Superior temporal gyrus (tissue), 1 donor: ENCODE results near the gene DSCAML1.

Source experiments
- DNase-seq: peaks from one replicate; pipeline ENCODE4 v3.0.0-alpha.2; 2016; ENCODE audit errors: extremely low spot score

The DSCAML1 gene

GRCh38 chr11:117639601-117640000 lies 157.4 kb downstream of the DSCAML1 start:
- DNase-seq = no peak

DNA sequence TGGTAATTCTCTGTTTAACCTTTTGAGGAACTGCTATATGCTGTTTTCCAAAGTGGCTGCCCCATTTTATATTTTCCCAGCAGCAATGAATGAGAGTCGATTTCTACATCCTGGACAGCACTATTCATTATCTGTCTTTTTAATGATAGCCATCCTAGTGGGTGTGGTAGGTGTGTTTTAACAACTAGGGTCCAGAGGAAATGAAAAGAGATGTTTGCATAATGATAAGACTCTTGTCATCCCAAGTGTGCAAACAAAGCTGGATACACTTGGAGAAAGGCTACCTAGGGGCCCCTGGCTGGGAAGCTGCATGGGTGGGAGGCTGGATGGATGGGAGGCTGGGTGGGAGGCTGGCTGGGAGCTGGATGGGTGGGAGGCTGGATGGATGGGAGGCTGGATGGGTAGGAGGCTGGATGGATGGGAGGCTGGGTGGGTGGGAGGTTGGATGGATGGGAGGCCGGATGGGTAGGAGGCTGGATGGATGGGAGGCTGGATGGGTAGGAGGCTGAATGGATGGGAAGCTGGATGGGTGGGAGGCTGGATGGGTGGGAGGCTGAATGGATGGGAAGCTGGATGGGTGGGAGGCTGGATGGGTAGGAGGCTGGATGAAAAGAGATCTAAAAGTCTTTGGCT lies 158.0 kb downstream of the DSCAML1 start:
- DNase-seq = no peak

DNA sequence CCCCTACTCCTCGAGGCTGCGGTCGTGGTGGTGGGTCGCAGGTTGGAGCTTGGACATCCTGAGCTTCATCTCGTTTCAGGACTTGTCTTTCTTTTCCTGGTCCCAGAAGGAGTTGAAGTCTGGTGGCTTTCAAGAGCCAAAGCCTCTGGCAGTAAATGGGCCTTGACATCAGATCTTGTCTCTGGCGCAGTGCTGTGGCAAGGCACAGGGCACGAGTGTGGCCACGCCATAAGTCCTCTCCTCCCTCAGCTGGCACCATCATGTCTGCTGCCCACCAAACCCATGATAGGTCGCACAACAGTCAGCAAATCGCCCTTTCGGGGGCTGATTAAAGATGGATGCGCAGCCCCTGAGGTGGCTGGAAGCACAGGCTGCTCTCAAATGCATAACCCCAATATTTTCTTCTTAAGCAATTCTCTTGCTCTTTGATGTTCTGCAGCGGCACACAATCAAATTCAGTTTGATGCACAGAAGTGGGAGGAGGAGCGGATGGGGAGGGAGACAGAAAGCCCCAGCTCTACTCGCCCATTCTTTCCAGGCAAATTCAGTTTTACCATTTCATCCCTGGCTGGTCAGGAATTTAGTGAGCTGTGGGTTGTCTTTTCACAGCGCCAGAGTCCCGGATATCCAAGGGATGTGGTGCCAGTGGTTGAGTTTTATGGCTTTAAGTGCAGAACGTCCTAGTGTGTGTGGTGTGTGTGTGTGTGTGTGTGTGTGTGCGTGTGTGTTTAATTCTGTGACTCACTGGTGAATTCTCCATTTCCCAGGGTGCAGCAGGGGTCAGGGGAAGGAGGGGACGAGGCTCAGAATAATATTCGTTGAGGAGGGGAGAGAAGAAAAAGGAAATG lies 162.0 kb downstream of the DSCAML1 start:
- DNase-seq = no peak

DNA sequence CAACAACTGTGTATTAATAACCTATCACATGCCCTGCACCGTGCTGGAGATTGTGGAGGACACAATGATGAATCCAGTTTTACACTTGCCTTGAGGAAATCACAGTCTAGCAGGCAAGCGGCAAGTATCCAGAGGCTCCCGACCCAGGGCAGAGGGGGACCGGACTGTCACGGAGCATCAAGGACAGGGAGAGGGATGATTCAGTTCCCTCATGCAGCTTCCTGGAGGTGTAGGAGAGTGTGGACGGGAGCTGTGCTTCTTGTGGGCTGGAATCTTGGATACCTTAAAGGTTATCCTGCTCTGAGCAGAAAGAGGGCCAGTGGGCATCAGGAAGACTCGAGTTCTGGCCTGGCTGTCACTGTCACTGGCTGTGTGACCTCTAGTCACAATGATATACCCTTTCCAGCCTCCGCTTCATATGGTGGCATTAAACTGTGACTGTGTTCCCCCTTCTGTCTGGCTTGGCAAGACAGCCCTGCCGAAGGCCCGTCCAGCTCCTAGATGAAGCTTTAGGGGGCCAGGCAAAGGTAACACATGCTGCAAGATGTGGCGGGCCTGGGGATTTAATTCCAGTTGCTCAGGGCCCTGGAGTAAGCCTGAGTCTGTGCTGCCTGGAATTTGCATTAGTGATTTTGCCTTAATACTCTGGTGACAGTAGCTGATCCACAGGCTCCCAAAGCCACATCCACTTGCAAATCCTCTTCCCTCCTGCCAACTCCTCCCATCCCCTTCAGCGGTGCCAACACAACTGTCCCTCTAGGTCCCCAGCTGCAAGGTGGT lies 162.8 kb downstream of the DSCAML1 start:
- DNase-seq = no peak

- DNase-seq = no peak
Measured at GRCh38 chr11:117633186-117633754, 163.7 kb downstream of the DSCAML1 start.

GRCh38 chr11:117632306-117632705 lies 164.7 kb downstream of the DSCAML1 start:
- no peak for DNase-seq

- DNase-seq = no peak
Measured at GRCh38 chr11:117631336-117632140, 165.5 kb downstream of the DSCAML1 start.

- DNase-seq = no peak
Measured at GRCh38 chr11:117629891-117630538, 167.0 kb downstream of the DSCAML1 start.

GRCh38 chr11:117629146-117629545 lies 167.9 kb downstream of the DSCAML1 start:
- no peak for DNase-seq

- peak; percentile 78 for DNase-seq
Measured at GRCh38 chr11:117627259-117627658, 169.8 kb downstream of the DSCAML1 start.

GRCh38 chr11:117626576-117626975 lies 170.4 kb downstream of the DSCAML1 start:
- DNase-seq = no peak

DNA sequence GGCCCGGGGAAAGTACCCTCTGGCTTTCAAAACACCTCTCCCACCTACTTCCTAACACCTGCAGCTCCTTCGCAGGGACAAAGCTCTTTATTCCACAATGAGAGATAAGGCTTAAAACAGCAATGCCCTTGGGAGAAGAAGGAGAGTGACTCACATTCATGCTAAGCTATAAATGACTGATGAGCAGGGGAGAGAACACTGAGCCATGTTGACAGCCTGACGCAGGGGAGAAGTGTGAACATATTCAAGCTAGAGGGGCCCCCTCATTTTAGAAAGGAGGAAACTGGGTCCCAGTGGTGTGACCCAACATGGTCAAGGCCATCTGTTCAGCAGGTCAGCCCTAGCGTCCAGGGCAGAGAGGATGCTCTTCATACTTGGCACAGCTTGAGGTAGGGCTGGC lies 171.8 kb downstream of the DSCAML1 start:
- no peak for DNase-seq

GRCh38 chr11:117623831-117624271 lies 173.2 kb downstream of the DSCAML1 start:
- no peak for DNase-seq

- no peak for DNase-seq
Measured at GRCh38 chr11:117621226-117621625, 175.8 kb downstream of the DSCAML1 start.

GRCh38 chr11:117620659-117621058 lies 176.4 kb downstream of the DSCAML1 start:
- DNase-seq = no peak

DNA sequence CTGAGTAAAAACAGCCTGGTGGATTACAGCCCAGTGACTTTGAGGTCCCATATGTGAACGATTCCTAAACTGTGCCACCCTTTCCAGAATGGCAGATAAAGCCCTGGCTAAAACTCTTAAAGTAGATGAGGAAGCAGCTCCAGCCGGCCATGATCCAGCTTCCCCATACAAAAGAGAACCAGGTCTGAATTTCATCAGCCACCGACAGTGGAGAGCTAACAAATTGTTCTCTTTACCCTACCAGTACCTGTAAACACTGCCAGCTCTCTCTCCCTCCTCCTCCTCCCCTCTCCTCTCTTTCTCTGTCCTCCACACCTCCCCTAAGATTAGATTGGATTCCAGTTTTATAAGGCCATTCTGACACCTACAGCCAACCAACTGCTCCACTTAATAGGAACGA lies 176.9 kb downstream of the DSCAML1 start:
- no peak for DNase-seq

GRCh38 chr11:117619661-117620060 lies 177.4 kb downstream of the DSCAML1 start:
- no peak for DNase-seq

- no peak for DNase-seq
Measured at GRCh38 chr11:117618982-117619355, 178.0 kb downstream of the DSCAML1 start.

DNA sequence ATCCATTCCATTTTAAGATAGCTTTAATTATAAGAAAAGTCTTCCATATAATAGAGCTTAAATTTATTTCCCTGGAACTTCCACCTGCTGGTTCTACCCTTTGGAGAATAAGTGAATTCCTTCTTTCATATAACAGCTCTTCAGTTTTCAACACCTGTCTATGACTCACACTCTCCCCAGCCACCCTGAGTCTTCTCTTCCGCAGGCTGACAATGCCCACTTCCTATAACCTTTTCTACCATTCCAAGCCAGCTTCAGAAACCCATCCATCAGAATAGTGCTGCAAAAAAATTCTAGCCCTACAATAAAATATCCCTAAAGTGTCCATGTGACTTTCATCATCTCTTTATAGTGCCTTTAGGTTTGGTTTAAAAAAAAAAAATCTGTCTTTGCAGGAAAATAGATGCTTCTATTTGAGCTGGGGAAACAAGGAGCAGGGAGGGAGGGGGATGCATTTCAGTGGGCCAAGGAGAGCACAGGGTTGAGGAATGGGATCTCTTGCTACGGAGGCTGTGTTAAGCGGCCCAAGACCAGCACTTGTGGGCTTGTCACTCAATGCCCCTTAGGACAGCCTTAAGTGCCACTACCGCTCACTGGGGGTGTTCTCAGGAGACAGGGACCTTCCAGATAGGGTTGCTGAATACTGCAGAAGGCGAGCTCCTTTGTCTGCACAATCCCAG lies 178.6 kb downstream of the DSCAML1 start:
- no peak for DNase-seq

DNA sequence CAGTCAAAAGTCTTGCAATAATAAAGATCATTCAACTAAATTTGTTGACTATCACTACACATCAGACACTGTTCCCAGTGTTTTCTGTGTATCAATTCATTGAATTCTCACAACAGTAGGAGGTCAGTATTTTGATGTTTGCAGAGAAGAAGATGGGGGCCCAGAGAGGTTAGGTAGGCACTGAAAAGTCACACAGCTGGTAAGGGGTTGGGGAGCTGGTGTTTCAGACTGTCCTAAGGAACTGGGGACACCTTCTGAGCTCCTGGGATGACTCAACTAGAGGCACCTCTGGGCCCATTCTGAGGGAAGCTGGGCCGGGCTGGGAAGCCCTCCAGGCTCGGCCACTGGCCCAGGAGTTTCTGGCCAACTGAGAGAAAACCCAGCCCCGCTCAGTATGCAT lies 180.0 kb downstream of the DSCAML1 start:
- DNase-seq = no peak
